MCF 10A (cell line): Measurements from ENCODE around the gene NFX1. TPM values are rescaled to one million over a fixed set of nuclear protein-coding genes. Genes with fewer than 3 reads are reported as not detected.
"Not testable (repeated sequence)": the region's sequence is repeated elsewhere in the genome, so short reads cannot be mapped to it uniquely, and the experiment has no call there.

Source experiments
- BruUV-seq: library from RNA; stranded (reverse); fragments of 400-500 nt; replicated peaks from 2 replicates; lab custom pipeline; 2021; lab: Mats Ljungman, UMichigan
- CTCF ChIA-PET: fragments of 300-600 bp; sonication (Branson Sonifier 250); formaldehyde crosslinking; extraction: SDS; loops from one replicate; lab custom pipeline; 2021; ENCODE audit warnings: antibody characterized with exemption, inconsistent platforms; lab: Yijun Ruan, JAX
- POLR2A ChIA-PET: fragments of 300-600, 350-650 bp; sonication (Branson Sonifier 250); formaldehyde crosslinking; extraction: SDS; loops from one replicate; lab custom pipeline; 2020; ENCODE audit warnings: antibody characterized with exemption, inconsistent platforms; lab: Yijun Ruan, JAX
- DNase-seq: peaks from one replicate; pipeline ENCODE4 v3.0.0-alpha.2; 2018; ENCODE audit not compliant: unreplicated experiment
- H3K27ac Mint-ChIP-seq: one replicate; pipeline ENCODE4 v1.8.0; 2022; ENCODE audit warnings: mild to moderate bottlenecking, low read depth, mixed read lengths; ENCODE audit not compliant: unreplicated experiment
- H3K27me3 Mint-ChIP-seq: one replicate; pipeline ENCODE4 v1.8.0; 2022; ENCODE audit warnings: mixed read lengths; ENCODE audit not compliant: insufficient read depth, unreplicated experiment
- H3K36me3 Mint-ChIP-seq: one replicate; pipeline ENCODE4 v1.8.0; 2022; ENCODE audit warnings: mild to moderate bottlenecking, moderate library complexity, mixed read lengths; ENCODE audit not compliant: insufficient read depth, unreplicated experiment
- H3K4me1 Mint-ChIP-seq: one replicate; pipeline ENCODE4 v1.8.0; 2022; ENCODE audit warnings: mixed read lengths; ENCODE audit not compliant: insufficient read depth, unreplicated experiment
- H3K4me3 Mint-ChIP-seq: one replicate; pipeline ENCODE4 v1.8.0; 2022; ENCODE audit warnings: mild to moderate bottlenecking, moderate library complexity, mixed read lengths; ENCODE audit not compliant: unreplicated experiment
- H3K9me3 Mint-ChIP-seq: one replicate; pipeline ENCODE4 v1.8.0; 2022; ENCODE audit warnings: mixed read lengths; ENCODE audit not compliant: unreplicated experiment
- CTCF ChIP-seq: fragments of 200-600 bp; IDR thresholded peaks from one replicate; pipeline ENCODE4 v1.8.0; 2022; ENCODE audit warnings: antibody characterized with exemption, mild to moderate bottlenecking; ENCODE audit not compliant: unreplicated experiment
- intact Hi-C: fragments of 100-400 bp; cut with micrococcal nuclease; formaldehyde crosslinking; loops from 2 replicates; pipeline ENCODE4 v1.14.1; 2022
- total RNA-seq: library from RNA; stranded (reverse); gene quantifications from 2 replicates; pipeline ENCODE4 v1.2.3, GENCODE V29; 2022

Gene NFX1
- total RNA-seq, 1 experiment from 2014 or later: 78.5 TPM

- POLR2A ChIA-PET, H3K9me3 Mint-ChIP-seq, BruUV-seq, H3K4me1 Mint-ChIP-seq, H3K27ac Mint-ChIP-seq, intact Hi-C loops, H3K4me3 Mint-ChIP-seq, CTCF ChIA-PET, H3K36me3 Mint-ChIP-seq, DNase-seq: not testable (repeated sequence)
- peaks cover 19% of the 10 kb centered on the region for H3K27me3 Mint-ChIP-seq
These were observed 107.5 kb downstream of the NFX1 start for GRCh38 chr9:33397801-33398200.

GRCh38 chr9:33399047-33399446 is 108.7 kb downstream of the NFX1 start:
- H3K27ac Mint-ChIP-seq, DNase-seq, H3K36me3 Mint-ChIP-seq, BruUV-seq, H3K9me3 Mint-ChIP-seq, H3K4me1 Mint-ChIP-seq, intact Hi-C loops, H3K4me3 Mint-ChIP-seq, POLR2A ChIA-PET: not testable (repeated sequence)
- H3K27me3 Mint-ChIP-seq: peaks cover 12% of the 10 kb centered on the region
- CTCF ChIA-PET: interaction anchor here (0.6 to 1.5 kb wide), 6 partner anchors 9 to 199 kb away, joined by 3 to 10 read pairs (median 4); no protein-coding TSS in a partner anchor

- H3K4me1 Mint-ChIP-seq, DNase-seq, BruUV-seq, H3K36me3 Mint-ChIP-seq, H3K27me3 Mint-ChIP-seq, H3K4me3 Mint-ChIP-seq, POLR2A ChIA-PET, H3K9me3 Mint-ChIP-seq, H3K27ac Mint-ChIP-seq: not testable (repeated sequence)
- intact Hi-C loops: loop anchor here (2.0 to 5.0 kb wide), 4 partner anchors 115 to 320 kb away; no protein-coding TSS in a partner anchor
- CTCF ChIA-PET: interaction anchor here (4.4 to 5.0 kb wide), 2 partner anchors 50 to 64 kb away, joined by 46 to 114 read pairs; no protein-coding TSS in a partner anchor
These were observed 111.5 kb downstream of the NFX1 start for GRCh38 chr9:33401809-33402208.

GRCh38 chr9:33402371-33402770 is 112.1 kb downstream of the NFX1 start, which contains the start of gene AQP7:
Gene AQP7 (minus strand): TSS chr9:33402568. CDS start chr9:33401262, 1,306 bp downstream.
- not testable (repeated sequence) for H3K27me3 Mint-ChIP-seq, BruUV-seq, H3K27ac Mint-ChIP-seq, H3K4me3 Mint-ChIP-seq, H3K4me1 Mint-ChIP-seq, H3K9me3 Mint-ChIP-seq, DNase-seq, H3K36me3 Mint-ChIP-seq
- ChIA-PET POLR2A (interaction anchor here (1.3 kb wide), 1 partner anchor 71 kb away, joined by 4 read pairs; the partner anchor contains the start of gene NOL6), CTCF (interaction anchor here (0.6 to 5.0 kb wide), 14 partner anchors 10 to 329 kb away, joined by 3 to 114 read pairs (median 6); partner anchors contain the start of genes AQP3 and NOL6)
- intact Hi-C loops: loop anchor here (2.0 to 5.0 kb wide), 4 partner anchors 115 to 320 kb away; no protein-coding TSS in a partner anchor

- Mint-ChIP-seq H3K27ac (peak overlapping the region; percentile 16), H3K4me1 (peaks cover 11% of the 10 kb centered on the region), H3K36me3 (no peaks in the 10 kb centered on the region), H3K27me3 (no peaks in the 10 kb centered on the region), H3K4me3 (no peak overlapping the region), H3K9me3 (no peaks in the 10 kb centered on the region)
- no peak for TF ChIP-seq CTCF
- ChIA-PET POLR2A (interaction anchor here (0.9 to 2.5 kb wide), 3 partner anchors 63 to 173 kb away, joined by 3 to 13 read pairs (median 4); partner anchors contain the start of gene NOL6), CTCF (interaction anchor here (0.6 to 5.0 kb wide), 36 partner anchors 11 to 718 kb away, joined by 3 to 114 read pairs (median 4); partner anchors contain the start of genes AQP3 and NOL6)
- DNase-seq: no peak
- no TSS peak for BruUV-seq
- intact Hi-C loops: loop anchor here (1.0 to 5.0 kb wide), 6 partner anchors 49 to 318 kb away; no protein-coding TSS in a partner anchor
These were observed 113.8 kb downstream of the NFX1 start for GRCh38 chr9:33403941-33404787.
